H9 (cell line): ENCODE results near the gene PCCA. TPM values are rescaled to one million over a fixed set of nuclear protein-coding genes. Genes with fewer than 3 reads are reported as not detected.

Experiments used
- DNase-seq: peaks from one replicate; pipeline ENCODE4 v3.0.0-alpha.2; 2017
- H2AFZ ChIP-seq: one replicate; pipeline ENCODE4 v1.6.1; 2013; ENCODE audit warnings: mild to moderate bottlenecking, low read length, control low read depth, moderate library complexity
- H2AK5ac ChIP-seq: 2 replicates; pipeline ENCODE4 v1.6.1; 2013; ENCODE audit warnings: low read length, control low read depth, mixed read lengths; ENCODE audit not compliant: insufficient read length
- H2BK120ac ChIP-seq: one replicate; pipeline ENCODE4 v1.6.1; 2013; ENCODE audit warnings: low read depth, mild to moderate bottlenecking, low read length, control low read depth, inconsistent platforms; ENCODE audit not compliant: poor library complexity, severe bottlenecking
- H2BK12ac ChIP-seq: 2 replicates; pipeline ENCODE4 v1.6.1; 2013; ENCODE audit warnings: low read length, control low read depth, mixed read lengths, low read depth; ENCODE audit not compliant: insufficient read length
- H2BK15ac ChIP-seq: 2 replicates; pipeline ENCODE4 v1.6.1; 2013; ENCODE audit warnings: low read depth, low read length, control low read depth
- H2BK20ac ChIP-seq: one replicate; pipeline ENCODE4 v1.6.1; 2013; ENCODE audit warnings: low read depth, mild to moderate bottlenecking, low read length, control low read depth, inconsistent platforms; ENCODE audit not compliant: poor library complexity, severe bottlenecking
- H2BK5ac ChIP-seq: 2 replicates; pipeline ENCODE4 v1.6.1; 2013; ENCODE audit warnings: low read length, control low read depth, mixed read lengths; ENCODE audit not compliant: insufficient read length
- H3K14ac ChIP-seq: 2 replicates; pipeline ENCODE4 v1.6.1; 2013; ENCODE audit warnings: low read length, control low read depth; ENCODE audit not compliant: insufficient read depth
- H3K18ac ChIP-seq: 2 replicates; pipeline ENCODE4 v1.6.1; 2013; ENCODE audit warnings: low read depth, mild to moderate bottlenecking, mixed read lengths, low read length, control low read depth; ENCODE audit not compliant: insufficient read length
- H3K23ac ChIP-seq: 2 replicates; pipeline ENCODE4 v1.6.1; 2013; ENCODE audit warnings: low read length, control low read depth, mixed read lengths, low read depth; ENCODE audit not compliant: insufficient read length
- H3K23me2 ChIP-seq: 2 replicates; pipeline ENCODE4 v1.6.1; 2013; ENCODE audit warnings: low read depth, mild to moderate bottlenecking, mixed read lengths, low read length, control low read depth; ENCODE audit not compliant: insufficient read length, poor library complexity, severe bottlenecking
- H3K27ac ChIP-seq: 2 replicates; pipeline ENCODE4 v1.5.1; 2013; ENCODE audit warnings: low read length, control low read depth, mixed read lengths, low read depth; ENCODE audit not compliant: insufficient read length
- H3K27me3 ChIP-seq: 2 replicates; pipeline ENCODE4 v1.6.1; 2013; ENCODE audit warnings: low read length, control low read depth, inconsistent platforms; ENCODE audit not compliant: insufficient read depth
- H3K4ac ChIP-seq: 2 replicates; pipeline ENCODE4 v1.6.1; 2013; ENCODE audit warnings: low read depth, mild to moderate bottlenecking, control low read depth, inconsistent platforms, low read length, moderate library complexity
- H3K4me1 ChIP-seq: 2 replicates; pipeline ENCODE4 v1.6.1; 2013; ENCODE audit warnings: low read length, control low read depth, inconsistent platforms; ENCODE audit not compliant: insufficient read depth
- H3K4me2 ChIP-seq: 2 replicates; pipeline ENCODE4 v1.6.1; 2013; ENCODE audit warnings: low read length, control low read depth, mixed read lengths; ENCODE audit not compliant: insufficient read length, insufficient read depth
- H3K56ac ChIP-seq: 2 replicates; pipeline ENCODE4 v1.6.1; 2013; ENCODE audit warnings: low read depth, mild to moderate bottlenecking, mixed read lengths, low read length, control low read depth; ENCODE audit not compliant: insufficient read length
- H3K79me1 ChIP-seq: 2 replicates; pipeline ENCODE4 v1.6.1; 2013; ENCODE audit warnings: low read depth, mild to moderate bottlenecking, moderate library complexity, low read length, control low read depth, inconsistent platforms; ENCODE audit not compliant: insufficient read depth, poor library complexity, severe bottlenecking
- H3K79me2 ChIP-seq: 2 replicates; pipeline ENCODE4 v1.6.1; 2013; ENCODE audit warnings: low read length, control low read depth, inconsistent platforms; ENCODE audit not compliant: insufficient read depth
- H3K9ac ChIP-seq: 2 replicates; pipeline ENCODE4 v1.6.1; 2013; ENCODE audit warnings: low read length, control low read depth, mixed read lengths; ENCODE audit not compliant: insufficient read length; ENCODE audit errors: extremely low read depth
- H3K9me3 ChIP-seq: one replicate; pipeline ENCODE4 v1.6.1; 2013; ENCODE audit warnings: low read depth, low read length, inconsistent platforms; ENCODE audit not compliant: control insufficient read depth
- H3T11ph ChIP-seq: one replicate; pipeline ENCODE4 v1.6.1; 2013; ENCODE audit warnings: mild to moderate bottlenecking, low read length, control low read depth, inconsistent platforms
- H4K20me1 ChIP-seq: one replicate; pipeline ENCODE4 v1.6.1; 2013; ENCODE audit not compliant: control insufficient read depth, insufficient read length, insufficient read depth
- H4K5ac ChIP-seq: 2 replicates; pipeline ENCODE4 v1.6.1; 2013; ENCODE audit warnings: low read depth, mild to moderate bottlenecking, mixed read lengths, low read length, control low read depth; ENCODE audit not compliant: insufficient read length
- H4K8ac ChIP-seq: replicated peaks from 2 replicates; pipeline ENCODE4 v1.6.1; 2013; ENCODE audit warnings: low read length, control low read depth, mixed read lengths, low read depth; ENCODE audit not compliant: insufficient read length
- H4K91ac ChIP-seq: 2 replicates; pipeline ENCODE4 v1.6.1; 2013; ENCODE audit warnings: low read depth, mild to moderate bottlenecking, moderate library complexity, mixed read lengths, low read length, control low read depth; ENCODE audit not compliant: insufficient read length
- H3K27ac Mint-ChIP-seq, 3 experiments: 2 replicates in 2 of 3; 3 replicates in 1 of 3; pipeline ENCODE4 v1.8.0; 2020 to 2021; ENCODE audit warnings: mixed read lengths in 3 of 3, mild to moderate bottlenecking in 1 of 3, moderate library complexity in 1 of 3
- H3K27me3 Mint-ChIP-seq: 2 replicates; pipeline ENCODE4 v1.8.0; 2021; ENCODE audit warnings: low read depth, mild to moderate bottlenecking, moderate library complexity, mixed read lengths
- H3K36me3 Mint-ChIP-seq, 3 experiments: 2 replicates in 2 of 3; 3 replicates in 1 of 3; pipeline ENCODE4 v1.8.0; 2020 to 2021; ENCODE audit warnings: low read depth in 3 of 3, mixed read lengths in 3 of 3; ENCODE audit not compliant: insufficient read depth in 1 of 3
- H3K4me1 Mint-ChIP-seq, 2 experiments: 2 replicates each; pipeline ENCODE4 v1.8.0; 2020; ENCODE audit warnings: mixed read lengths in 2 of 2
- H3K4me3 Mint-ChIP-seq, 2 experiments: 2 replicates in 1 of 2; 3 replicates in 1 of 2; pipeline ENCODE4 v1.8.0; 2020 to 2021; ENCODE audit warnings: mild to moderate bottlenecking in 2 of 2, mixed read lengths in 2 of 2, moderate library complexity in 1 of 2
- H3K9me3 Mint-ChIP-seq, 2 experiments: 2 replicates in 1 of 2; 3 replicates in 1 of 2; pipeline ENCODE4 v1.8.0; 2020; ENCODE audit warnings: mild to moderate bottlenecking in 2 of 2, mixed read lengths in 2 of 2, moderate library complexity in 1 of 2
- WGBS: extraction: QIAGEN DNeasy Blood & Tissue Kit; methylation state at CpG from one replicate; pipeline ENCODE4 v1.1.7; 2013; ENCODE audit warnings: missing lambda C conversion rate, low lambda C conversion rate, mixed read lengths; ENCODE audit not compliant: insufficient read length; ENCODE audit errors: extremely low coverage; 5-methylcytosine and 5-hydroxymethylcytosine counted together
- total RNA-seq: library from RNA; stranded (reverse); gene quantifications from 2 replicates; pipeline ENCODE4 v1.2.1, GENCODE V29; 2021
- TF ChIP-seq, protein P1 (sequence below): fragments of 200-600 bp; sonication (generic); conservative IDR thresholded peaks from 3 replicates; pipeline ENCODE4 v1.8.0; 2021; ENCODE audit warnings: antibody characterized with exemption, mild to moderate bottlenecking

The PCCA gene
- total RNA-seq, 1 experiment from 2014 or later: 56.5 TPM

DNA sequence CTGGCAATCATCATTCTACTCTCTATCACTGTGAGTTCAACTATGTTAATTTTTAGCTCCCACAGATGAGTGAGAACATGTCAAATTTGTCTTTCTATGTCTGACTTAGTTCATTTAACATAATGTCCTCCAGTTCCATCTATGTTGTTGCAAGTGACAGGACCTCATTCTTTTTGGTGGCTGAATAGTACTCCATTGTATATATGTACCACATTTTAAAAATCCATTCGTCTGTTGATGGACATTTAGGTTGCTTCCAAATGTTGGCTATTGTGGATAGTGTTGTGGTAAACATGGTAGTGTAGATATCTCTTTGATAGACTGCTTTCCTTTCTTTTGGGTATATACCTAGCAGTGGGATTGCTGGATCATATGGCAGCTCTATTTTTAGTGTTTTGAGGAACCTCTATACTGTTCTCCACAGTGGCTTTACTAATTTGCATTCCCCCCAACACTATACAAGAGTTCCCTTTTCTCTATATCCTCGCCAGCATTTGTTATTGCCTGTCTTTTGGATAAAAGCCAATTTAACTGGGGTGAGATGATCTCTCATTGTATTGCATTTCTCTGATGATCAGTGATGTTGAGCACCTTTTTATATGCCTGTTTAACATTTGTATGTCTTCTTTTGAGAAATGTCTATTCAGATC is 124.1 kb downstream of the PCCA start:
- Histone ChIP-seq H4K91ac (no peak overlapping the region), H2AK5ac (no peak overlapping the region), H3K9ac (no peak overlapping the region), H3K23ac (no peak overlapping the region), H2BK12ac (no peak overlapping the region), H3T11ph (no peak overlapping the region), H3K4me1 (no peaks in the 10 kb centered on the region), H4K5ac (no peak overlapping the region), H3K9me3 (no peaks in the 10 kb centered on the region), H2AFZ (no peak overlapping the region), H3K4me2 (no peak overlapping the region), H3K4ac (no peak overlapping the region), H3K27ac (no peak overlapping the region), H3K27me3 (no peaks in the 10 kb centered on the region), H2BK5ac (no peak overlapping the region), H4K20me1 (no peaks in the 10 kb centered on the region), H2BK20ac (no peak overlapping the region), H3K79me1 (no peaks in the 10 kb centered on the region), H3K56ac (no peak overlapping the region), H2BK120ac (no peak overlapping the region), H3K14ac (no peak overlapping the region), H3K23me2 (no peaks in the 10 kb centered on the region), H2BK15ac (no peak overlapping the region), H3K18ac (no peak overlapping the region), H3K79me2 (0 out of 2 replicates have a peak, but pooled peaks cover 1% of the 10 kb centered on the region), H4K8ac (no peak overlapping the region)
- no peak for DNase-seq
- no peak overlapping the region for H3K27ac Mint-ChIP-seq
- TF ChIP-seq, protein P1, sequence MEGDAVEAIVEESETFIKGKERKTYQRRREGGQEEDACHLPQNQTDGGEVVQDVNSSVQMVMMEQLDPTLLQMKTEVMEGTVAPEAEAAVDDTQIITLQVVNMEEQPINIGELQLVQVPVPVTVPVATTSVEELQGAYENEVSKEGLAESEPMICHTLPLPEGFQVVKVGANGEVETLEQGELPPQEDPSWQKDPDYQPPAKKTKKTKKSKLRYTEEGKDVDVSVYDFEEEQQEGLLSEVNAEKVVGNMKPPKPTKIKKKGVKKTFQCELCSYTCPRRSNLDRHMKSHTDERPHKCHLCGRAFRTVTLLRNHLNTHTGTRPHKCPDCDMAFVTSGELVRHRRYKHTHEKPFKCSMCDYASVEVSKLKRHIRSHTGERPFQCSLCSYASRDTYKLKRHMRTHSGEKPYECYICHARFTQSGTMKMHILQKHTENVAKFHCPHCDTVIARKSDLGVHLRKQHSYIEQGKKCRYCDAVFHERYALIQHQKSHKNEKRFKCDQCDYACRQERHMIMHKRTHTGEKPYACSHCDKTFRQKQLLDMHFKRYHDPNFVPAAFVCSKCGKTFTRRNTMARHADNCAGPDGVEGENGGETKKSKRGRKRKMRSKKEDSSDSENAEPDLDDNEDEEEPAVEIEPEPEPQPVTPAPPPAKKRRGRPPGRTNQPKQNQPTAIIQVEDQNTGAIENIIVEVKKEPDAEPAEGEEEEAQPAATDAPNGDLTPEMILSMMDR: no peak
- H3K27me3 Mint-ChIP-seq: no peaks in the 10 kb centered on the region
- no CpG with 5 or more reads among the region's 2 CpGs for WGBS
- H3K9me3 Mint-ChIP-seq: peaks cover 4% of the 10 kb centered on the region in 2 experiments; a peak in 2 of 5 replicates
- no peak overlapping the region for H3K4me3 Mint-ChIP-seq
- H3K36me3 Mint-ChIP-seq: peaks cover 21 to 45% (median 38%) of the 10 kb centered on the region in 3 experiments
- H3K4me1 Mint-ChIP-seq: peaks cover 13 to 15% of the 10 kb centered on the region in 2 experiments
